Stimulated activated naive CD4-positive, alpha-beta T cell treated with Interleukin-2 at 50 U/mL for 16 hours (primary cell): Measurements from ENCODE around the gene DMBX1.
A peak's percentile ranks its signal among the peaks of the same experiment; 100 is the strongest.

Experiments
- DNase-seq: peaks from one replicate; lab custom pipeline; 2025; lab: John Stamatoyannopoulos, UW

DMBX1 gene

DNA sequence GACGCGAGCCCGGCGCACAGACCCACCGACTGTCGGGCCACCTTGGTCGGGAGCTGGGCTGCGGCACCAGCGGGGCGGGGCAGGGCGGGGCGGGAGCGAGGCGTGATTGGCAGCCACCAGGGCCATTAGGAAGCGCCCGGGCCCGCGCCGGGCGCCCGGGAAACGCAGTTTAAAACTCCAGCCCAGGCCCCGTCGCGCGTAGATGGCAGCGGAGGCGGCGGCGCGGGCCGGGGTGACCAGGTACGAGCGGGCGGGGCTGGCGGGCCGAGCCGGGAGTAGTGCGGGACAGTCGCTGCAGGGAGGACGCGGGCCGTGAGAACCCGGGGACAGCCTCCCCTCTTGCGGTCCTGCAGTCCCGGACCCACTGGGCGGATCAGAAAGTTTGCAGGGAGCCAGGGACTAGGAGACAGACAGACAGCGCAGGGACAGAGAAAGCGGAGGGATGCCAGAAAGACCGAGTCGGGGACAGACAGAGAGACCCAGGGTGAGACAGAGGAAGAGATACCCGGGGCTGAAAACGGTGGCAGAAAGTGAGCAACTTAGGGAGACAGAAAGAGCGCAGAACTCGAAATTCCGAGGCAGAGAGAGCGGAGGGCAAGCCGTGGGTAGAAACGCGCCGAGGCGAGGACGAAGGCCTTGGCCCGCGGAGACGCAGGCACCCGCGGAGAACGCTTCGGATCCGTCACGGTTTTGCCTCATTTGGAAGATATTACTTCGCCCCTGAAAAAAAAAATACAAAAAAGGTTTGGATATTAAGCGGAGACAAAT is at the start of gene DMBX1:
TSS of gene DMBX1 (plus strand) at position 199 of the 768 bp plus-strand sequence. CDS start 17,175 bp downstream, outside the sequence.
- peak; percentile 27 for DNase-seq

DNA sequence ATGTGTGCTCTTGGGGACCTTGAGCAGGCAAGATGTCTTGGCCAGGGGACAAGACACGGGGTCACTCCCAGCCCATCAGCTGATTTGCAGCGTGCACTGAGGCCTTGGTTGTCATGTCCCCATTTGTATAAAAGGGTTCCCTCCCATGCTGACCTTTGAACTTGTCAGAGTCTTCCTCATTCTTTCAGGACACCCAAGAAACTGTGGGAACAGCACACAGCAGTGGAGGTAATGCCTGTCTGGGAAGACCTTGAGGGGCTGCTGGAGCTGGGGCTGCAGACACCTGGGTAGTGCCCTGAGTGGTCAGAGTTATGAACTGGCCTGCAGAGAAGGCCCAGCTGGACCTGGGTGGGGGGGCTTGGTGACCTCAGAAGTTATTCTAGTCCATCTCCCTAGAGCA is 49.2 kb upstream of the DMBX1 start:
- DNase-seq, result no peak

DNA sequence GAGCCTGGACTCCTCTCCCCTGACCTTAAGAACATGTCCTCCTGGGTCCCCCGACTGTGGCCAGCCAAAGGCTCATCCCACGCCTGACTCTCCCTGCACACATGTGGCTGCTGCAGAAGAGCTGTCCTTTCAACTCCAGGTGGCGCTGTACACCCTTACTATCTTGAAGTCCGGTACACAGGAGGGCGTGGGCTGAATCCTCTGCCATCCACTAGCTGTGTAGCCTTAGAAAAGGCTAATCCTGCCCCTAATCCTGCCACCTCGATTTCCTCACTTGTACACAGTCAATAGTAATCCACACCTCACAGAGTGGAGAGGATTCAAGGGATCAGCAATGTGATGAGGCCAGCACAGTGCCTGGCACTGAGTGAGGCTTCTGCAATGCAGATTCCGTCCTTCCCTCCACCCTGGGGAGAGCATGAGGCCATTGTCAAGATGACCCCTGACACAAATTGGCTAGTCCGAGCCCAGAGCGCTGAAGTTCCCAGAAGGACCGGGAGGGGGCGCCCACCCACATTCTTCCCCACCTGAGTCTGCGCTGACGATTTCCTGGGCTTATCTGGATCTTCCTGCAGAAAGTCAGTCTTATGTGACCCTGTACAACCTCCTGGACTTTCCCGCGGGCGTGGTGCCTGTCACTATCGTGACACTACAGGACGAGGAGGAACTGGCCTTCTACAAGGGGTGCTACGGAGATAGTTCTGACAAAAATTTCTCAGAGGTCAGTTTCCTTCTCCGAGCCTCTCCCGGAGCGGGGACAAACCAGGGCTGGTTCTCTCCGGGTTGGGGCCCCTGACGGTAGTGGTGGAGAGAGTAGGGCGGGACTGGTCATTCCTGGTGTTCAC is 47.1 kb upstream of the DMBX1 start:
- DNase-seq, result peak; percentile 47

DNA sequence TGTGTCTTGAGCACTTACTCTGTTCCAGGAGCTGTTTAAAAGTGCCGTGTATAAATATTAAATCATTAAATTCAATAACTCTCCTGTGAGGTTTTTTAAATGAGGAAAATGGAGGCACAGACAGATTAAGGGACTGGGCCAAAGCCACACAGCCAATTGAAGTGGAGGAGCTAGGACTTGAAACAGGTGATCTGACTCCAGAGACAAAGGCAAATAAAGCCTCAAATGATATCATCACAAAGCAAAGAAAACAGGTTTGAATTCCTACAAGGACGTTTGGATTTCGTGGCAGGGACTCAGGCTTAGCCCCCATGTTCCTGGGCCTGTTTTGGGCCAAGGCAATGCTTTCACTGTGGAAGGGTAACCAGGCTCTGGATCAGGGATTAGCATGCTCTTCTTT is 45.2 kb upstream of the DMBX1 start:
- no peak for DNase-seq

DNA sequence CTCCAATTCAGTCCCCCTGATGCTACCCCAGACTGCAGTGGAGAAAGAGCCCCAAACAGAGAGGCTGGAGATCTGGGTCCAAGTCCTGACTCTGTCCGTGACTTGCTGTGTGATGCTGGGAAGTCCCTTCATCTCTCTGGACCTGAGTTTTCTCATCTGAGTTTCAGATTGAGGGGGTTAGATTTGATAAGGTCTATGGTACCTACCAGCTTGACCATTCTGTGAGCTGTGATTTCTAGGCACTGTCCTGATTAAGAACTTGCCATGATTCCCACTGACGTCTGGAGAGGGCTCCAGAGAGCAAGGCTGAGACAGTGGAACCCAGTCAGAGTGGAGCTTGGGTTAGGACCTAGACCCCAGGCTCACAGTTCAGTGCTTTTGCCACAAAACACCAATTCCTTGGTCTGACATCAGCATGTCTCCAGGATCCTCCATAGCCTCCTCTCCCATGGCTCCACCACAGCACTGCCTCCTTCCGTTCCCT is 43.8 kb upstream of the DMBX1 start:
- no peak for DNase-seq

DNA sequence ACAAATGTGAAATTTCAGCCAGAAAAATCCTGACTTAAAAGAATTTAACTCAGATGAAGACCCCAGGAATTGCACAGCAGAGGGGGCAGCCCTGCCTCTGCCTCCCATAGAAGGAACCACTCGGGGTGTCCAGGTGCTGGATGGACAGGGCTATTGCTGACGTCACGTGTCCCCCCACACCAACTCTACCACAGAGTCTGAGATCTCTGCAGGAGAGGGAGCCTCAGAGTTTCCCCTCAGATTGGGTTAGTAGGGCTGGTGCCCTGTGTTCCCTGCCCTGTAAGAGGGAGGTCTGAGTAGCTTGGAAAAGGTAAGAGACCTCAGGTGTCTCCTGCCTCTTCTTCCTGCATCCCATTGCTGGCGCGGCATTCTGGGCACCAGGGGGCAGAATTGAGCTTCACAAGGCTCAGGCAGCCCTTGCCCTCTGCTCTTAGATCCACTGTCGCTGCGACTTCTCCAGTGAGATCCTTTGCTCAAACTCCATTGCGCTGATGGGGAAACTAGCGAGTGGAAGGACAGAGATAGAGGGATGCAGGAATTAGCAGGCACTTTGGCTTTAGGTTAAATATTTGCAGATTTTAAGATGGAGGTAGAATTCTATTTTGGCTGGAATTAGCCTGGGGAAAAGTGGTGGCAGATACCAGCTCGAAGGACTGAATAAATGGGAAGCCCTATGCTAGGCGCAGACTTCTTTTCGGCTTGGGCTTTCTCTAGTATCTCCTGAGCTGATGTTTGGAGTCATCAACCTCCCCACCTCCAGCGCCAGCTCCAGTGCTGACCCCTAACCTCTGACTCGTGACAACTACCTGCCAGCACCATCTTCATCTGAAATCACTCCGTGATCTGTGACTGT is 42.8 kb upstream of the DMBX1 start:
- DNase-seq, result peak; percentile 70

DNA sequence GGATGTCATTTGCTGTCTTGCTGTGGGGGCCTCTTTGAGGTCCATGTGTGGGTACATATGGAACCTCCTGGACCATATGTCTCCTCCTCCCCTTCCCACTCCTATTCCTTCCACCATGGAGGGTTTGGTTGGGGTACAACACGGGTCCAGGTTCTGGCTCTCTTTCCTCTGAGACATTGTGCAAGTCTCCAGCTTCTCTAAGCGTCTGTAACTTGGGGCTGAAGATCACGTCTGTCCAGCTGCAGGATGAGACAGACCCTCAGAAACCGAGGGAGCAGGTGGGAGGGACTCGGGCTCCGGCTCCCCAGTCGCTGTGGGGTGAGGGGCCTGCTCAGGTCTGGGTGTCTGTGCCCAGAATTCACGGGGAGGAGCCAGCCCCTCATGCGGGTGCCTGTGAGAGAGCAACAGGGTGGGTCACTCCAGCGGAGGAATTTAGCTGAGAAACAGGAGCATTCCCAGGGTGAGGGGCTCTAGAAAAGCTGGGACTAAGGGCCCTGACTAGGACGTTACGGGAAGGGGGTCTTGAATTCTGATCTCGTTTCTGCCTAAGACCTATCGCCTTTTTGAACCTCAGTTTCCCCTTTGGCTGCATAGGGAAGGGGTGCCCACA is 42.0 kb upstream of the DMBX1 start:
- DNase-seq, result no peak

DNA sequence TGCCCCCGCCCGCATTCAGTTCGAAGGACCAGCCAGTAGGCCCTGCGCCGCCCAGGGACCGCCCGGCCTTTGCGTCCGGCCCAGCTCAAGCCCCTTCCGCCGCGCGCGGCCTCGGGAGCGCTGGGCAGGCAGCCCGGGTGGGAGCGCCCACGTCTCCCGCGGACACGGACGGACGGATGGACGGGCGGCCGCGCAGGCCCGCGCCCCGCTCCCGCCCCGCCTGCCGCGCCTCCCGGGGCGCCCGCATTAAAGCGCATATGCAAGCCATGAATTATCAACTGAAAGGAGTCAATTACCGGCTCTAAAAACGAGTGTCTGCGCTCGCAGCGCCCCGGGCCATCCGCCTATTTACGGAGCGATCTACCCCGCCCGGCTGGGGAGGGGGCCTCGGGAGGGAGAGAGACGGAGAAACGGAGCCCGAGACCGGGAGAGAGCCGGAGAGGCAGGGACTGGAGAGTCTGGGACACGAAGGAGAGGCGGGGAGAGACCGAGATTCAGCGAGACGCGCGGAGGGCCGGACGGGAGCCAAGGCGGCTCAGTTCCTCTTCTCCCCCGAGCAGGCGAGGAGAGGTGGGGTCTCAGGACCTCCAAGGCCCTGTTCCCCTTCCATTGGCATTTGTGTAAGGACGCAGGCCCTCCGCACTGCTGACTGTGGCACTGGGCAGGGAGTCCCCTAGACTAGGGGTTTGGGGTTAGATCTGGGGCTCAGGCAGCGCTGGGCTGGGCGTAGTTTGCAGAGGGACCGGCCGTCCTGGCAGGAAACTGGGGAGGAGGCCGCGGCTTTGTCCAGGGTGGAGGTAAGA is 41.3 kb upstream of the DMBX1 start:
- no peak for DNase-seq

DNA sequence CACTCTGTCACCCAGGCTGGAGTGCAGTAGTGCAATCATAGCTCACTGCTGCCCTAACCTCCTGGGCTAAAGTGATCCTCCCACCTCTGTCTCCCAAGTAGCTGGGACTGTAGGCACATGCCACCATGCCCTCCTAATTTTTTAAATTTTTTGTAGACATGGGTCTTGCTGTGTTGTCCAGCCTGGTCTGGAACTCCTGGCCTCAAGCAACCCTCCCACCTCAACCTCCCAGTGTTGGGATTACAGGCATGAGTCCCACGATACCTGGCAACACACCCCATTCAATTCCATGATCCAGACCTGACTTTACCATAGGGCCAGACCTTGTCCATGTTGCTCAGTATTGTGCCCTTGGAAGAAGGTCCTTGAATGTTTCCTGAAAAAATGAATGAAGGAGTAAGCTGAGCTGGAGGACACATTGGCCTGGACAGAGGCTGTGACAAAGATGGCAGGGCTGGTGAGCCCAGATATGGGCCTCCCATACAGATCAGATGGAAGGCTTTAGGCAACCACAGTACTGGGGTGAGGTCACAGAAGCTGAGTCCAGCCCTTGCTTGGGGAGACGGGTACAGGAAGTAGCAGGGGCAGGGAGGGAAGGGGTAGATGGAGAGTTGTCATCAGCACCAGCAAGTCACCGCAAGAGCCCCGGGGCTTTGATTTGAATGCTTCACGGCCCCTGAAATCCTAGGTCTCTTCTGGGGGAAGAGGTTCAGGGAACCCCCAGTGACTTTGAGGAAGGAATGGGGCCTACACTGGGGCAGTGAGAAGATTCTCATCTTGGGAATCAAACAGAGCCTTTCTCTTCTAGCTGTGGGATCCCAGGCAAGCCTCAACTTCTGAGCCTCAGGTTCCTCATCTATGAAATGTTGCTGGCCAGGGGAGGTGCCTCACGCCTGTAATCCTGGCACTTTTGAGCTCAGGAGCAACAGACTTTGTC is 40.1 kb upstream of the DMBX1 start:
- no peak for DNase-seq

DNA sequence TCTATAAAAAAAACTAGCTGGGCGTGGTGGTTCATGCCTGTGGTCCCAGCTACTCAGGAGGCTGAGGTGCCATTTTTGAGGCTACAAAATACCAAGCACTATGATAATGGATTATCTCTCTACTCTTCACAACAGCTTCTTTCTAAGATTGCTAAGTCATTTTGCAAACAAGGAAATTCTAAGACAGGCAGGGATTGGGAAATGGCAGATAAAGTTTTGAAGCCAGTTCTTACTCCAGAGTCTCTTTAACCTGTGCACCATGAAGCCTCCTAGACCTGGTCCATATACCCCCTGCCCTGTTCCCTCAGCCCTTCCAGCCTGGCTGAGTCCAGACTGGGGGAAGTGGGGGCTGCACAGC is 39.5 kb upstream of the DMBX1 start:
- no peak for DNase-seq

DNA sequence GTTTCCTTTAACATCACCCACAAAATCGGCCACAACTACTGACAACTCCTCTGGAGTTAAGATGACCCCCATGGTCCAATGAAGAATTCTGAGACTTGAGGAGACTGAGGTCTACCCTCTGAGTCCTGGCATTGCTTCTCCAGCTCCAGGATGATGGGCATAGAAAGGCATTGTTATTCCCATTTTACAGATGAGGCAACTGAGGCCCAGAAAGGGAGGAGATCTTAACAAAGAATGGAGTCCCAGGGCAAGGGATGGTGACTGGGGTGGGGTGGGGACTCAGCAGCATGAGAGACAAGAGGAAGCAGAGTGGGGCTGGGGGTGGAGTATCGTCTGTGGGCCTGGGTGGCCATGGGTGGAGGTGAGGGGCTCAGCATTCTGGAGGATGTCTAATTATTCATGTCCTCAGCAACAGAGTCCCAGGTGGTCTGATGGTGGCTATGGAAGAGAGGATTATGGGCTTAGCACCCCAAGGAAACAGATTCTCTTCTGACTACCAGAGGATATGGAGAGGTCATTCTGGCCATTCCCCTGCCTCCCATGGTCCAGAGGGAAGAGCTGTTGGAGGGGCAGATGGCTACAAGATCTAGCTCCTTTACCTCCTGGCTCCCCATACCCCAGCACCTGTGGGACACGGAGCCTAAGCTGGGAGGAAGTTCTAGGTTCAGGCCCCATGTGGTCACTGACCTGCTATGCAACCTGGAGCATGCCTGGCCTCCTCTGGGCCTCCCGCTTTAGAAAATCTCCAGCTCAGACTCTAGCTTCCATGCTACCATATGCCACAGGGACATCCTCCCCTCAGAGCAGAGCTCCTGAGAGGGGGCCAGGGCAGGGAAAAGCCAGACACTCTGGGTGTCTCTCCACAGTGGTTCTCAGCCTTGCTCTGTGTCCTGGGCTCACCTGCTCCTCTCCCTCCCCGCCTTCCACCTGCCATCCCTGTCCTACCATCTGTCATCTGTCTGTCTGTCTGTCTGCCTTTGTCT is 37.4 kb upstream of the DMBX1 start:
- DNase-seq, result no peak

DNA sequence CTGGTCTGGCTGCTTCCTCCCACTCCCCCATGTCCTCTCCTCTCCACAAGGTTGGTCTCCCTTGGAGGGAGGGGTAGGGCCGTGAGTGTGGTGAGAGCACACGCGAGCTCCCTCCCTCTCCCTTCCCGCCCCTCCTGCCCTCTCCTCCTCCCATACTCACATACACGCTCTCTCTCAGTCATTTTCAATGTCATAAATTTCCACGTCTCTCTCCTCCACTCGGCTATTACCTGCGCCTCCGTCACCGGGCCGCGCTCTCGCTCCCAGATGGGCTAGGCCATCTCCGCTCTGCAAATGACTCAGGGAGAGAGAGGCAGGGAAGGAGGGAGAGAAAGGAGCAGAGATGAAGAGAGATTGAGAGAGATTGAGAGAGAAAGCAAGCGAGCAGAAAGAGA is 36.7 kb upstream of the DMBX1 start:
- DNase-seq, result no peak

DNA sequence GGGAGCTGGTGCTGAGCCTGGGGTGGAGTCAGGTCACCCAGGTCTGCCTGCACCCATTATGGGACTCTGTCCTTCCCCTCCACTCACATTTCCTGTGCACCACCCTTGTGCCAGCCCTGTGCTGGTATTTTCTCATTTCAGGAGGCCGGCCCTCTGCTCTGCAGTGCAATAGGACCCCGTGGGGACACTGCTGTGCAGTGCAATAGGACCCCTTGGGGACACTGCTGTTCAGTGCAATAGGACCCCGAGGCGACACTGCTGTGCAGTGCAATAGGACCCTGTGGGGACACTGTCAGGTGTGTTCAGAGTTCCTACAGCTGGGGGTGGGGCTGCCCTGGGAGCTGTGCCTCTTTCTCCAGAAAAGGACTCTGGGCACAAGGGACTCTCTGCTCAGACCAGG is 36.2 kb upstream of the DMBX1 start:
- no peak for DNase-seq

DNA sequence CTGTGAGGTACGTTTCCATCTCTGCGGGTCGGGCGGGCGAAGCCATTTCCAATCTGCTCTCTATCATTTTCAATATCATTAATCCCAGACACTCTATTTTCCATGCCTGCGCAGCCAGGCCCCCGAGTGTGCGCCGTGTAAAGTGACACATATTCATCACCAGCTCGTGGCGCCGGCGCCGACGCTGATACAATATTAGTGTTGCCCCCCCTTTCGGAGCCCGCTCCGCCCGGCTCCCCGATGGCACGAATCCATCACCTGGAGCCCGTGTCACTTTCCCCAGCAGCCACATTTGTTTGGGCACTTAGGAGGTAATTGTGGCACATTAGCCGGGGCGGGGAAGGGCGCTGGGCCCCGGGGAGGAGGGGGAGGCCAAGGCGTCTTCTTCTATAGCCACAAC is 33.7 kb upstream of the DMBX1 start:
- no peak for DNase-seq

DNA sequence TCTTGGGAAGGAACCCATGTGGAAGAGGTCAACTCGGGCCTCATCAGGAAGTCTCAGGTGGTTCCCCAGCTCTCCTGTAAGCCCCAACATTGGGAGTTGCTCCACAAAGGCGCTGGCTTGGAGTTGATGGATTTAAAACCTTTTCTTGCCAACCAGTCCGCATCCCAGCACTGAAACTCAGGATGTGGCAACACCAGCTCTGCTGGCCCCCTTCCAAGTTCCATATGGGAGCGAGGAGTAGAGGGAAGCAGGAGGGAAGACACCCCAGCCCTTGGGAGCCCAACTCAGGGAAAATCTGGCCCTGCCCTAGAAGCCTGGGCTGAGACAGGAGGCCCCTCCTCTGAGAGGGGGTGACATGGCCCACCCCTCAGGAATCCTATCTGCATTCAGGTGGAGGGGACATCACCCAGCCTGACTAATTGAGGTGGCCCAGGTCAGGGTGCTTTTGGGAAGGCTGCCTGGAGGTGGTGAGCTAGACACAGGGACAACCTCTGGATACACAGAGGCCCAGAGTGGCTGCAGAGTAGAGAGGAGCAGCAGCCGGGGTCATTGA is 33.1 kb upstream of the DMBX1 start:
- DNase-seq, result no peak

DNA sequence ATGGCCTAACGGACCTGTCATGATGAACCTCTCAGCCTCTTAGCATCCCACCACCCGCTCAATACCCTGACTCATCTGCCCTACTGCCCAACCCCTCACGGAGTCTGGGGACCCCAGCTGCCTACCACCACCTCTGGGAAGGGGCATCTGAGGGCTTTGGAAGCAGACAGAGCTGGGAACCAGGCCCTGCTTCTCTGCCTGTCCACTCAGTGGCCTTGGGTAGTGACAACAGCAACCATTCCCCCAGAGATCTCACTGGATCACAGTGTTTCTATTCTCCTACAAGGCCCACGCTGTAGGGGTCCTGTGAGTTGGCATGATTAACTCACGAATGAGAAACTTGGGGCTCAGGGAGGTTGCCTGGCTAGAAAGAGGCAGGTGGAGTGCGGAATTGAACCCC is 32.5 kb upstream of the DMBX1 start:
- no peak for DNase-seq

DNA sequence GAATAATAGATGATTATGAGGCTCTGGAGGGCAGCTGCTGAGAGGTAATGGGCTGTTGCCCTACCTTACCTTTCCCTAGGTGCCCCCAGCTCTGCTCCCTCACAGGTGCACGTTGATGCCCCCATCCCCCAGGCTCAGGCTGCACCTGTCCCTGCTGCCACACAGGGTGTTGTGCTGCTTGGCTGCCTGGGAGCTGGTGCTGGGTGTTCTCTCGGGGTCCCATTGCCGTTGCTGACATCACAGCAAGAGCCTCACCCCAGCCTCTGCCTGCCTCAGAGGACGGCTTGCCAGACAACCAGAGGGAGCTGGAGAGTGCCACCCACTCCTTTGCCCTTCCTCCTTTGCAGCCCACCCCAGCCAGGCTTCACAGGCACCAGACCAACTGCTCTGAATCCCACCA is 31.4 kb upstream of the DMBX1 start:
- DNase-seq, result no peak

DNA sequence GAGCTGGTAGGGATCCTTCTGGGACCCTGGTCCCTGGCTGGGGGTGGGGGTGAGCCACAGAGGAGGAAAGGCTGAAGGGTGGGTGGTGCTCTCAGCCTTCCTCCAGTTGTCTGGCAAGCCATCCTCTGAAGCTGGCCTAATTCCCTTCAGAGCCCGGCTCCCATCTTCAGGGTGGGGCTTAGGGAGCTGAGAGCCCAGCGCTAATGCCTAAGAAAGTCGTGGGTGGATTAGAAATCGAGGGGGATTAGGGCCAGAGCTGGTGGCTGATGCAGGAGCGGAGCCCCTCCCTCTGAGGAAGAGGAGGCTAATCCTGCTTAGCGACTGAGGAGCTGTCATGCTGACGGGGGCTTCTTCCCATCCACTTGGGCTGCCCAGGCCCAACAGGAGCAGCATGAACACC is 30.8 kb upstream of the DMBX1 start:
- DNase-seq, result no peak
